ENCODE measurements around the gene KHDC4. TPM values are rescaled to one million over a fixed set of nuclear protein-coding genes. Genes with fewer than 3 reads are reported as not detected.
A peak's percentile ranks its signal among the peaks of the same experiment; 100 is the strongest.

Gene KHDC4
- total RNA-seq, 1 experiment from 2014 or later = 57.7 TPM

DNA sequence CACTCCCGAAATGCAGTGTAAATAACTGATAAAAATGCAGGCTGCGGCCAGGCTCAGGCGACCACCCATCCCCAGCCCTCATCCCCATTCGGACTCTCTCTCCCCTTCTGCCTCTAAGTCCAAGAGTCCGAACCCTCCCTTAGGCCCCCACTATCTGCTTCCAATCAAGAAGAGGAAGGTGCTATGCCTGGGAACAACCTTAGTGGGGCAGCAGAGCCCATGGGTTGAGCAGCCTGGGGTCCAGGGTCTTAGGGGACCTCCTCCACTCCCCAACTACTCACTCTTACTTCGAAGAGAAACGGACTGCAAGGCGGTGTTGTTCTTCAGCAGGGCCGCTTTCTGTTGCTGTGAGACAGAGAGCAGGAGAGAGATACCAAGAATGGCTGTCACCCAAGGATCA is 31.9 kb upstream of the KHDC4 start:
- Mint-ChIP-seq H3K9me3 (no peaks in the 10 kb centered on the region), H3K36me3 (ENCODE audit: insufficient read depth in 1 of 3, low read depth in 3 of 3) (peaks cover 46 to 82% (median 82%) of the 10 kb centered on the region in 3 experiments), H3K27ac (peak overlapping the region in 2 of 3 experiments; percentile 85 to 87; a peak in 4 of 7 replicates), H3K27me3 (ENCODE audit: low read depth) (no peaks in the 10 kb centered on the region), H3K4me3 (no peak overlapping the region; a peak in 1 of 5 replicates), H3K4me1 (peaks cover 36 to 49% of the 10 kb centered on the region in 2 experiments)
- Histone ChIP-seq H2BK12ac (ENCODE audit: insufficient read length, low read depth, low read length) (no peak overlapping the region), H2BK5ac (ENCODE audit: insufficient read length, low read length) (no peak overlapping the region), H4K91ac (ENCODE audit: insufficient read length, low read depth, low read length) (no peak overlapping the region), H2BK20ac (ENCODE audit: low read depth, low read length, poor library complexity, severe bottlenecking) (no peak overlapping the region), H3K4ac (ENCODE audit: low read depth, low read length) (no peak overlapping the region), H3T11ph (ENCODE audit: low read length) (no peak overlapping the region), H3K9ac (ENCODE audit: extremely low read depth, insufficient read length, low read length) (no peak overlapping the region), H3K18ac (ENCODE audit: insufficient read length, low read depth, low read length) (no peak overlapping the region), H3K4me2 (ENCODE audit: insufficient read depth, insufficient read length, low read length) (no peak overlapping the region), H3K27ac (ENCODE audit: insufficient read length, low read depth, low read length) (no peak overlapping the region), H4K5ac (ENCODE audit: insufficient read length, low read depth, low read length) (no peak overlapping the region), H3K79me2 (ENCODE audit: insufficient read depth, low read length) (peaks cover 5% of the 10 kb centered on the region), H4K8ac (replicated peaks; ENCODE audit: insufficient read length, low read depth, low read length) (no peak overlapping the region), H3K23me2 (ENCODE audit: insufficient read length, low read depth, low read length, poor library complexity, severe bottlenecking) (no peaks in the 10 kb centered on the region), H2BK120ac (ENCODE audit: low read depth, low read length, poor library complexity, severe bottlenecking) (no peak overlapping the region), H3K79me1 (ENCODE audit: insufficient read depth, low read depth, low read length, poor library complexity, severe bottlenecking) (no peaks in the 10 kb centered on the region), H3K9me3 (ENCODE audit: control insufficient read depth, low read depth, low read length) (no peaks in the 10 kb centered on the region), H3K27me3 (ENCODE audit: insufficient read depth, low read length) (no peaks in the 10 kb centered on the region), H3K56ac (ENCODE audit: insufficient read length, low read depth, low read length) (no peak overlapping the region), H2AK5ac (ENCODE audit: insufficient read length, low read length) (no peak overlapping the region), H2AFZ (ENCODE audit: low read length) (no peak overlapping the region), H3K23ac (ENCODE audit: insufficient read length, low read depth, low read length) (no peak overlapping the region), H3K4me1 (ENCODE audit: insufficient read depth, low read length) (peaks cover 16% of the 10 kb centered on the region), H4K20me1 (ENCODE audit: control insufficient read depth, insufficient read depth, insufficient read length) (peaks cover 3% of the 10 kb centered on the region), H2BK15ac (ENCODE audit: low read depth, low read length) (no peak overlapping the region), H3K14ac (ENCODE audit: insufficient read depth, low read length) (no peak overlapping the region)
- no peak for DNase-seq
- TF ChIP-seq, protein P1, sequence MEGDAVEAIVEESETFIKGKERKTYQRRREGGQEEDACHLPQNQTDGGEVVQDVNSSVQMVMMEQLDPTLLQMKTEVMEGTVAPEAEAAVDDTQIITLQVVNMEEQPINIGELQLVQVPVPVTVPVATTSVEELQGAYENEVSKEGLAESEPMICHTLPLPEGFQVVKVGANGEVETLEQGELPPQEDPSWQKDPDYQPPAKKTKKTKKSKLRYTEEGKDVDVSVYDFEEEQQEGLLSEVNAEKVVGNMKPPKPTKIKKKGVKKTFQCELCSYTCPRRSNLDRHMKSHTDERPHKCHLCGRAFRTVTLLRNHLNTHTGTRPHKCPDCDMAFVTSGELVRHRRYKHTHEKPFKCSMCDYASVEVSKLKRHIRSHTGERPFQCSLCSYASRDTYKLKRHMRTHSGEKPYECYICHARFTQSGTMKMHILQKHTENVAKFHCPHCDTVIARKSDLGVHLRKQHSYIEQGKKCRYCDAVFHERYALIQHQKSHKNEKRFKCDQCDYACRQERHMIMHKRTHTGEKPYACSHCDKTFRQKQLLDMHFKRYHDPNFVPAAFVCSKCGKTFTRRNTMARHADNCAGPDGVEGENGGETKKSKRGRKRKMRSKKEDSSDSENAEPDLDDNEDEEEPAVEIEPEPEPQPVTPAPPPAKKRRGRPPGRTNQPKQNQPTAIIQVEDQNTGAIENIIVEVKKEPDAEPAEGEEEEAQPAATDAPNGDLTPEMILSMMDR (conservative IDR thresholded peaks at IDR 0.05) = peak; percentile 62
- WGBS (ENCODE audit: extremely low coverage, insufficient read length, low lambda C conversion rate) = no CpG with 5 or more reads among the region's 9 CpGs

All from H9 (cell line).